WTC11 (cell line): ENCODE results near the gene MRPL41. TPM values are rescaled to one million over a fixed set of nuclear protein-coding genes. Genes with fewer than 3 reads are reported as not detected.

ENCODE experiments used
- ATAC-seq: fragments of 200-7000 bp; cut with Tn5 transposase; 2 replicates; pipeline ENCODE4 v1.10.0; 2021; ENCODE audit warnings: mild to moderate bottlenecking, moderate library complexity
- CTCF ChIA-PET: fragments of 300-600 bp; sonication (Branson Sonifier 250); formaldehyde crosslinking; loops from one replicate; lab custom pipeline; 2021; ENCODE audit warnings: antibody characterized with exemption; lab: Charles Lee
- POLR2A ChIA-PET: fragments of 350-600 bp; sonication (Branson Sonifier 250); formaldehyde crosslinking; loops from one replicate; lab custom pipeline; 2021; ENCODE audit warnings: antibody characterized with exemption; lab: Charles Lee
- DNase-seq: peaks from one replicate; pipeline ENCODE4 v3.0.0; 2021; ENCODE audit warnings: low spot score
- H3K27ac Mint-ChIP-seq: 2 replicates; pipeline ENCODE4 v1.8.0; 2021; ENCODE audit warnings: mixed read lengths
- H3K27me3 Mint-ChIP-seq: 2 replicates; pipeline ENCODE4 v1.8.0; 2021; ENCODE audit warnings: low read depth, mild to moderate bottlenecking, moderate library complexity, mixed read lengths
- H3K36me3 Mint-ChIP-seq: 2 replicates; pipeline ENCODE4 v1.8.0; 2021; ENCODE audit warnings: mixed read lengths
- H3K4me1 Mint-ChIP-seq: 2 replicates; pipeline ENCODE4 v1.8.0; 2022; ENCODE audit warnings: mixed read lengths
- H3K4me3 Mint-ChIP-seq: 2 replicates; pipeline ENCODE4 v1.8.0; 2021; ENCODE audit warnings: mild to moderate bottlenecking, moderate library complexity, mixed read lengths
- H3K9me3 Mint-ChIP-seq: 2 replicates; pipeline ENCODE4 v1.8.0; 2021; ENCODE audit warnings: mixed read lengths
- AR ChIP-seq: fragments of 250-450 bp; sonication (Bioruptor Pico); IDR thresholded peaks from 2 replicates; pipeline ENCODE4 v1.9.0; 2021; ENCODE audit warnings: mild to moderate bottlenecking
- CREB1 ChIP-seq: sonication (generic); formaldehyde crosslinking; IDR thresholded peaks from 2 replicates; pipeline ENCODE4 v1.8.0; 2023; ENCODE audit warnings: mild to moderate bottlenecking, missing genetic modification reagents
- E2F1 ChIP-seq: sonication (generic); formaldehyde crosslinking; IDR thresholded peaks from 2 replicates; pipeline ENCODE4 v1.8.0; 2022; ENCODE audit warnings: mild to moderate bottlenecking, missing genetic modification reagents
- ELF4 ChIP-seq: sonication (generic); formaldehyde crosslinking; IDR thresholded peaks from 2 replicates; pipeline ENCODE4 v1.8.1; 2022; ENCODE audit warnings: low read depth, mild to moderate bottlenecking, moderate library complexity, missing genetic modification reagents
- EMX1 ChIP-seq: fragments of 250-450 bp; sonication (Bioruptor Pico); IDR thresholded peaks from 2 replicates; pipeline ENCODE4 v1.8.0; 2021; ENCODE audit warnings: mild to moderate bottlenecking
- ESRRA ChIP-seq: sonication (generic); formaldehyde crosslinking; IDR thresholded peaks from 2 replicates; pipeline ENCODE4 v1.8.1; 2022; ENCODE audit warnings: mild to moderate bottlenecking, missing genetic modification reagents, borderline replicate concordance
- GTF2I ChIP-seq: fragments of 250-450 bp; sonication (Bioruptor Pico); conservative IDR thresholded peaks from 2 replicates; pipeline ENCODE4 v1.4.0; 2021; ENCODE audit warnings: mild to moderate bottlenecking
- NR2C2 ChIP-seq: sonication (generic); formaldehyde crosslinking; IDR thresholded peaks from 2 replicates; pipeline ENCODE4 v1.8.0; 2022; ENCODE audit warnings: mild to moderate bottlenecking, missing genetic modification reagents
- SP1 ChIP-seq: sonication (generic); formaldehyde crosslinking; conservative IDR thresholded peaks from 2 replicates; pipeline ENCODE4 v1.8.1; 2022; ENCODE audit warnings: missing genetic modification reagents
- TCF7 ChIP-seq: sonication (generic); formaldehyde crosslinking; IDR thresholded peaks from 2 replicates; pipeline ENCODE4 v1.8.0; 2022; ENCODE audit warnings: mild to moderate bottlenecking, low read depth, missing genetic modification reagents, moderate library complexity
- USF1 ChIP-seq: sonication (generic); formaldehyde crosslinking; IDR thresholded peaks from 2 replicates; pipeline ENCODE4 v1.8.0; 2022; ENCODE audit warnings: mild to moderate bottlenecking, missing genetic modification reagents
- ZNF263 ChIP-seq: sonication (generic); formaldehyde crosslinking; IDR thresholded peaks from 2 replicates; pipeline ENCODE4 v1.8.1; 2022; ENCODE audit warnings: low read depth, mild to moderate bottlenecking, moderate library complexity, missing genetic modification reagents
- total RNA-seq: library from RNA; stranded (reverse); gene quantifications from 3 replicates; pipeline ENCODE4 v1.2.3, GENCODE V29; 2021
- TF ChIP-seq, protein P1 (sequence below): sonication (generic); formaldehyde crosslinking; IDR thresholded peaks from 2 replicates; pipeline ENCODE4 v1.8.0; 2023; ENCODE audit warnings: missing genetic modification reagents
- TF ChIP-seq, protein P2 (sequence below): sonication (generic); formaldehyde crosslinking; IDR thresholded peaks from 2 replicates; pipeline ENCODE4 v1.8.0; 2023; ENCODE audit warnings: mild to moderate bottlenecking, missing genetic modification reagents
- TF ChIP-seq, protein P3 (sequence below): fragments of 250-450 bp; sonication (Bioruptor Pico); IDR thresholded peaks from 2 replicates; pipeline ENCODE4 v1.9.0; 2021; ENCODE audit warnings: mild to moderate bottlenecking
- TF ChIP-seq, protein P4 (sequence below): fragments of 250-450 bp; sonication (Bioruptor Pico); IDR thresholded peaks from 2 replicates; pipeline ENCODE4 v2.1.2; 2022; ENCODE audit warnings: mild to moderate bottlenecking, moderate library complexity

MRPL41 gene
- total RNA-seq, 1 experiment from 2014 or later = 70.1 TPM

- ChIA-PET POLR2A (no interaction called here), CTCF (no interaction called here)
- Mint-ChIP-seq H3K9me3 (peaks cover 13% of the 10 kb centered on the region), H3K4me1 (no peaks in the 10 kb centered on the region), H3K36me3 (0 out of 2 replicates have a peak, but pooled peaks cover 5% of the 10 kb centered on the region), H3K27me3 (no peaks in the 10 kb centered on the region), H3K4me3 (no peak overlapping the region), H3K27ac (no peak overlapping the region)
- no peak for DNase-seq
- ATAC-seq = no peak
- TF ChIP-seq E2F1 (no peak), CREB1 (CRISPR knock-in tag) (no peak), TCF7 (no peak), GTF2I (no peak), EMX1 (CRISPR knock-in tag) (no peak), ZNF263 (no peak), ELF4 (CRISPR knock-in tag) (no peak), USF1 (CRISPR knock-in tag) (no peak), NR2C2 (CRISPR knock-in tag) (no peak), SP1 (CRISPR knock-in tag) (no peak), ESRRA (CRISPR knock-in tag) (no peak), AR (CRISPR knock-in tag) (no peak)
- TF ChIP-seq, protein P1, sequence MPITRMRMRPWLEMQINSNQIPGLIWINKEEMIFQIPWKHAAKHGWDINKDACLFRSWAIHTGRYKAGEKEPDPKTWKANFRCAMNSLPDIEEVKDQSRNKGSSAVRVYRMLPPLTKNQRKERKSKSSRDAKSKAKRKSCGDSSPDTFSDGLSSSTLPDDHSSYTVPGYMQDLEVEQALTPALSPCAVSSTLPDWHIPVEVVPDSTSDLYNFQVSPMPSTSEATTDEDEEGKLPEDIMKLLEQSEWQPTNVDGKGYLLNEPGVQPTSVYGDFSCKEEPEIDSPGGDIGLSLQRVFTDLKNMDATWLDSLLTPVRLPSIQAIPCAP (CRISPR knock-in tag) = no peak
- TF ChIP-seq, protein P2, sequence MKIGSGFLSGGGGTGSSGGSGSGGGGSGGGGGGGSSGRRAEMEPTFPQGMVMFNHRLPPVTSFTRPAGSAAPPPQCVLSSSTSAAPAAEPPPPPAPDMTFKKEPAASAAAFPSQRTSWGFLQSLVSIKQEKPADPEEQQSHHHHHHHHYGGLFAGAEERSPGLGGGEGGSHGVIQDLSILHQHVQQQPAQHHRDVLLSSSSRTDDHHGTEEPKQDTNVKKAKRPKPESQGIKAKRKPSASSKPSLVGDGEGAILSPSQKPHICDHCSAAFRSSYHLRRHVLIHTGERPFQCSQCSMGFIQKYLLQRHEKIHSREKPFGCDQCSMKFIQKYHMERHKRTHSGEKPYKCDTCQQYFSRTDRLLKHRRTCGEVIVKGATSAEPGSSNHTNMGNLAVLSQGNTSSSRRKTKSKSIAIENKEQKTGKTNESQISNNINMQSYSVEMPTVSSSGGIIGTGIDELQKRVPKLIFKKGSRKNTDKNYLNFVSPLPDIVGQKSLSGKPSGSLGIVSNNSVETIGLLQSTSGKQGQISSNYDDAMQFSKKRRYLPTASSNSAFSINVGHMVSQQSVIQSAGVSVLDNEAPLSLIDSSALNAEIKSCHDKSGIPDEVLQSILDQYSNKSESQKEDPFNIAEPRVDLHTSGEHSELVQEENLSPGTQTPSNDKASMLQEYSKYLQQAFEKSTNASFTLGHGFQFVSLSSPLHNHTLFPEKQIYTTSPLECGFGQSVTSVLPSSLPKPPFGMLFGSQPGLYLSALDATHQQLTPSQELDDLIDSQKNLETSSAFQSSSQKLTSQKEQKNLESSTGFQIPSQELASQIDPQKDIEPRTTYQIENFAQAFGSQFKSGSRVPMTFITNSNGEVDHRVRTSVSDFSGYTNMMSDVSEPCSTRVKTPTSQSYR (CRISPR knock-in tag) = no peak
- TF ChIP-seq, protein P3, sequence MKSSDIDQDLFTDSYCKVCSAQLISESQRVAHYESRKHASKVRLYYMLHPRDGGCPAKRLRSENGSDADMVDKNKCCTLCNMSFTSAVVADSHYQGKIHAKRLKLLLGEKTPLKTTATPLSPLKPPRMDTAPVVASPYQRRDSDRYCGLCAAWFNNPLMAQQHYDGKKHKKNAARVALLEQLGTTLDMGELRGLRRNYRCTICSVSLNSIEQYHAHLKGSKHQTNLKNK (CRISPR knock-in tag) = no peak
- TF ChIP-seq, protein P4, sequence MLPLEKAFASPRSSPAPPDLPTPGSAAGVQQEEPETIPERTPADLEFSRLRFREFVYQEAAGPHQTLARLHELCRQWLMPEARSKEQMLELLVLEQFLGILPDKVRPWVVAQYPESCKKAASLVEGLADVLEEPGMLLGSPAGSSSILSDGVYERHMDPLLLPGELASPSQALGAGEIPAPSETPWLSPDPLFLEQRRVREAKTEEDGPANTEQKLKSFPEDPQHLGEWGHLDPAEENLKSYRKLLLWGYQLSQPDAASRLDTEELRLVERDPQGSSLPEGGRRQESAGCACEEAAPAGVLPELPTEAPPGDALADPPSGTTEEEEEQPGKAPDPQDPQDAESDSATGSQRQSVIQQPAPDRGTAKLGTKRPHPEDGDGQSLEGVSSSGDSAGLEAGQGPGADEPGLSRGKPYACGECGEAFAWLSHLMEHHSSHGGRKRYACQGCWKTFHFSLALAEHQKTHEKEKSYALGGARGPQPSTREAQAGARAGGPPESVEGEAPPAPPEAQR (CRISPR knock-in tag) = no peak
Measured at GRCh38 chr9:137514691-137515337, 36.9 kb upstream of the MRPL41 start.
